Panc1 (cell line): Measurements from ENCODE around the gene MSI2.

ENCODE experiments used
- POLR2AphosphoS5 ChIP-seq: IDR thresholded peaks from 2 replicates; pipeline ENCODE4 v1.6.1; 2012; ENCODE audit warnings: mild to moderate bottlenecking, low read depth, low read length, moderate library complexity
- SIN3A ChIP-seq: IDR thresholded peaks from 2 replicates; pipeline ENCODE4 v1.6.1; 2012; ENCODE audit warnings: low read depth, mild to moderate bottlenecking, low read length, moderate library complexity, borderline replicate concordance; ENCODE audit not compliant: insufficient read depth

- no peak for TF ChIP-seq POLR2AphosphoS5
- no peak for TF ChIP-seq SIN3A
These were observed 374.4 kb downstream of the MSI2 start for GRCh38 chr17:57630736-57631135.
